Measurements from ENCODE around the gene FAM163B.

The FAM163B gene

GRCh38 chr9:133587051-133587450 lies 22.1 kb downstream of the FAM163B start:
- no peak for DNase-seq (ENCODE audit: low read depth in 1 of 2, low spot score in 1 of 2)
- no peak for TF ChIP-seq JUND (IDR thresholded peaks at IDR 0.05; ENCODE audit: low read depth)
- in situ Hi-C loops (cut with HindIII; ENCODE audit: low pct_unique_long_range_greater_than_20kb, low sequenced_read_pairs): no loop called here

- no peak for TF ChIP-seq JUND (IDR thresholded peaks at IDR 0.05; ENCODE audit: low read depth)
- in situ Hi-C loops (cut with HindIII; ENCODE audit: low pct_unique_long_range_greater_than_20kb, low sequenced_read_pairs): no loop called here
- no peak for DNase-seq (ENCODE audit: low read depth in 1 of 2, low spot score in 1 of 2)
These were observed 23.5 kb downstream of the FAM163B start for GRCh38 chr9:133585481-133586351.

GRCh38 chr9:133584559-133585476 lies 24.4 kb downstream of the FAM163B start:
- in situ Hi-C loops (cut with HindIII; ENCODE audit: low pct_unique_long_range_greater_than_20kb, low sequenced_read_pairs): no loop called here
- no peak for DNase-seq (ENCODE audit: low read depth in 1 of 2, low spot score in 1 of 2)
- TF ChIP-seq JUND (IDR thresholded peaks at IDR 0.05; ENCODE audit: low read depth): no peak

- in situ Hi-C loops (cut with HindIII; ENCODE audit: low pct_unique_long_range_greater_than_20kb, low sequenced_read_pairs): no loop called here
- no peak for TF ChIP-seq JUND (IDR thresholded peaks at IDR 0.05; ENCODE audit: low read depth)
These were observed 25.0 kb downstream of the FAM163B start for GRCh38 chr9:133584167-133584558.

GRCh38 chr9:133583586-133583985 lies 25.6 kb downstream of the FAM163B start:
- no peak for DNase-seq (ENCODE audit: low read depth in 1 of 2, low spot score in 1 of 2)
- TF ChIP-seq JUND (IDR thresholded peaks at IDR 0.05; ENCODE audit: low read depth): no peak
- in situ Hi-C loops (cut with HindIII; ENCODE audit: low pct_unique_long_range_greater_than_20kb, low sequenced_read_pairs): no loop called here

More at GRCh38 chr9:133584167-133584558, 25.0 kb downstream of the FAM163B start:
- no peak for DNase-seq (ENCODE audit: low read depth in 1 of 2, low spot score in 1 of 2)

- in situ Hi-C loops (cut with HindIII; ENCODE audit: low pct_unique_long_range_greater_than_20kb, low sequenced_read_pairs): no loop called here
- no peak for TF ChIP-seq JUND (IDR thresholded peaks at IDR 0.05; ENCODE audit: low read depth)
- no peak for DNase-seq (ENCODE audit: low read depth in 1 of 2, low spot score in 1 of 2)
These were observed 26.1 kb downstream of the FAM163B start for GRCh38 chr9:133583111-133583510.

GRCh38 chr9:133582501-133583045 lies 26.6 kb downstream of the FAM163B start:
- TF ChIP-seq JUND (IDR thresholded peaks at IDR 0.05; ENCODE audit: low read depth): no peak
- in situ Hi-C loops (cut with HindIII; ENCODE audit: low pct_unique_long_range_greater_than_20kb, low sequenced_read_pairs): no loop called here
- no peak for DNase-seq (ENCODE audit: low read depth in 1 of 2, low spot score in 1 of 2)

GRCh38 chr9:133581513-133582343 lies 27.5 kb downstream of the FAM163B start:
- DNase-seq (ENCODE audit: low read depth in 1 of 2, low spot score in 1 of 2): no peak
- in situ Hi-C loops (cut with HindIII; ENCODE audit: low pct_unique_long_range_greater_than_20kb, low sequenced_read_pairs): no loop called here
- TF ChIP-seq JUND (IDR thresholded peaks at IDR 0.05; ENCODE audit: low read depth): no peak

- no peak for DNase-seq (ENCODE audit: low read depth in 1 of 2, low spot score in 1 of 2)
- no peak for TF ChIP-seq JUND (IDR thresholded peaks at IDR 0.05; ENCODE audit: low read depth)
- in situ Hi-C loops (cut with HindIII; ENCODE audit: low pct_unique_long_range_greater_than_20kb, low sequenced_read_pairs): no loop called here
These were observed 28.2 kb downstream of the FAM163B start for GRCh38 chr9:133581011-133581410.

GRCh38 chr9:133580419-133580738 lies 28.8 kb downstream of the FAM163B start:
- in situ Hi-C loops (cut with HindIII; ENCODE audit: low pct_unique_long_range_greater_than_20kb, low sequenced_read_pairs): no loop called here
- no peak for DNase-seq (ENCODE audit: low read depth in 1 of 2, low spot score in 1 of 2)
- no peak for TF ChIP-seq JUND (IDR thresholded peaks at IDR 0.05; ENCODE audit: low read depth)

- in situ Hi-C loops (cut with HindIII; ENCODE audit: low pct_unique_long_range_greater_than_20kb, low sequenced_read_pairs): no loop called here
- no peak for TF ChIP-seq JUND (IDR thresholded peaks at IDR 0.05; ENCODE audit: low read depth)
- no peak for DNase-seq (ENCODE audit: low read depth in 1 of 2, low spot score in 1 of 2)
These were observed 29.4 kb downstream of the FAM163B start for GRCh38 chr9:133579601-133580418.

Measured in T47D (cell line).